Naive thymus-derived CD8-positive, alpha-beta T cell (primary cell): ENCODE data around the gene PYGB. TPM values are rescaled to one million over a fixed set of nuclear protein-coding genes. Genes with fewer than 3 reads are reported as not detected.

Experiments used
- ATAC-seq, 2 donors: fragments of 150-1000 bp; cut with Tn5 transposase in 1 of 2; sonication (Bioruptor Pico), chemical (Tn5 transposase) in 1 of 2; 1 replicate in 1 of 2; 2 replicates in 1 of 2; pipeline ENCODE4 v1.10.0; 2021; ENCODE audit warnings: mild to moderate bottlenecking in 2 of 2, moderate library complexity in 2 of 2
- POLR2A ChIA-PET: fragments of 350-600 bp; sonication (Branson Sonifier 250); formaldehyde crosslinking; loops from one replicate; lab custom pipeline; 2021; ENCODE audit warnings: antibody characterized with exemption; lab: Charles Lee
- DNase-seq, 10 donors: peaks; one replicate each; pipeline versions ENCODE4 v3.0.0 to v3.0.0-alpha.2; 2020 to 2022
- H3K27ac Mint-ChIP-seq, 10 donors: one replicate each; pipeline ENCODE4 v1.8.0; 2020 to 2022; ENCODE audit warnings: mild to moderate bottlenecking in 10 of 10, mixed read lengths in 10 of 10, moderate library complexity in 4 of 10, inconsistent platforms in 1 of 10
- H3K27me3 Mint-ChIP-seq, 5 donors: one replicate each; pipeline ENCODE4 v1.8.0; 2021 to 2022; ENCODE audit warnings: mixed read lengths in 5 of 5
- H3K36me3 Mint-ChIP-seq, 3 donors: one replicate each; pipeline ENCODE4 v1.8.0; 2020 to 2022; ENCODE audit warnings: mixed read lengths in 3 of 3, mild to moderate bottlenecking in 2 of 3, inconsistent platforms in 1 of 3
- H3K4me1 Mint-ChIP-seq, 4 donors: one replicate each; pipeline ENCODE4 v1.8.0; 2021 to 2022; ENCODE audit warnings: mixed read lengths in 4 of 4
- H3K4me3 Mint-ChIP-seq, 10 donors: one replicate each; pipeline ENCODE4 v1.8.0; 2020 to 2022; ENCODE audit warnings: mild to moderate bottlenecking in 10 of 10, mixed read lengths in 10 of 10, moderate library complexity in 6 of 10, inconsistent platforms in 1 of 10
- H3K9me3 Mint-ChIP-seq, 9 donors: one replicate each; pipeline ENCODE4 v1.8.0; 2020 to 2022; ENCODE audit warnings: mixed read lengths in 9 of 9, mild to moderate bottlenecking in 3 of 9, inconsistent platforms in 1 of 9, moderate library complexity in 1 of 9
- polyA plus RNA-seq, 3 donors: library from polyadenylated mRNA; unstranded; fragments of 300-500 nt; fragmentation: Illumina TruSeq; gene quantifications; one replicate each; pipeline ENCODE4 v1.2.3, GENCODE V29; 2021
- total RNA-seq, 8 experiments: library from RNA in 2 of 8; stranded (reverse) in 2 of 8; gene quantifications; one replicate each; pipeline ENCODE4 v1.2.3 and lab custom pipeline; 2021 to 2026

Gene PYGB
- total and polyA plus RNA-seq, 5 experiments from 2014 or later: 39.9 to 107 (median 54.4) TPM

- no peaks in the 10 kb centered on the region for H3K9me3 Mint-ChIP-seq
- peak overlapping the region in 1 of 10 donors; percentile 49 for H3K27ac Mint-ChIP-seq
- peaks cover 0 to 66% (median 4%) of the 10 kb centered on the region in 3 donors for H3K36me3 Mint-ChIP-seq
- ATAC-seq: no peak
- peaks cover 0 to 15% (median 5%) of the 10 kb centered on the region in 4 donors for H3K4me1 Mint-ChIP-seq
- H3K27me3 Mint-ChIP-seq: no peaks in the 10 kb centered on the region
- DNase-seq: peak in 1 of 10 donors; percentile 50
- POLR2A ChIA-PET: interaction anchor here (0.5 to 1.2 kb wide), 2 partner anchors 29 to 224 kb away, joined by 3 read pairs; partner anchors contain the start of gene PYGB
- no peak overlapping the region for H3K4me3 Mint-ChIP-seq
Measured at GRCh38 chr20:25277051-25277801, 29.3 kb downstream of the PYGB start.

DNA sequence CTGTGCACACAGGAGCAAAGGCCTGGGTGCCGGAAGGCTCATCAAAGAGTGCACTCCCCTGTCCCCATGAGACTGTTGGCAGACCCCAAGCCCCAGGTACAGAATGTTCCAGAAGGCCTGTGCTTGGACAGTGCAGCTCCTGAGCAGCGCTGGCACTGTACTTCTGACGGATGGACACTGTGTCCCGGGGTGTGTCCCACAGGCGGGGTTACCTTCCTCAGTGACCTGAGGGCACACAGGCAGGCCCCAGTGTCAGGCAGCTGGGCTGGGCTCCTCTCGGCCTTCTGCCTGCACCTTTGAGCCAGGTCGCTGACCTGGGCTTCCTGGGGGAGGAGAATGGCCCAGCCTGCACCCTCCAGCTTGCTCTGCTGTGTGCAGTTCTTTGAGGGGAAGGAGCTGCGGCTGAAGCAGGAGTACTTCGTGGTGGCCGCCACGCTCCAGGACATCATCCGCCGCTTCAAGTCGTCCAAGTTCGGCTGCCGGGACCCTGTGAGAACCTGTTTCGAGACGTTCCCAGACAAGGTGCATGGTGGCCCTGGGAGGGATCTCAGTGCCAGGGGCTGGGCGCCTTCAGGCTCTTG lies 30.1 kb downstream of the PYGB start:
- H3K4me3 Mint-ChIP-seq: no peak overlapping the region

DNA sequence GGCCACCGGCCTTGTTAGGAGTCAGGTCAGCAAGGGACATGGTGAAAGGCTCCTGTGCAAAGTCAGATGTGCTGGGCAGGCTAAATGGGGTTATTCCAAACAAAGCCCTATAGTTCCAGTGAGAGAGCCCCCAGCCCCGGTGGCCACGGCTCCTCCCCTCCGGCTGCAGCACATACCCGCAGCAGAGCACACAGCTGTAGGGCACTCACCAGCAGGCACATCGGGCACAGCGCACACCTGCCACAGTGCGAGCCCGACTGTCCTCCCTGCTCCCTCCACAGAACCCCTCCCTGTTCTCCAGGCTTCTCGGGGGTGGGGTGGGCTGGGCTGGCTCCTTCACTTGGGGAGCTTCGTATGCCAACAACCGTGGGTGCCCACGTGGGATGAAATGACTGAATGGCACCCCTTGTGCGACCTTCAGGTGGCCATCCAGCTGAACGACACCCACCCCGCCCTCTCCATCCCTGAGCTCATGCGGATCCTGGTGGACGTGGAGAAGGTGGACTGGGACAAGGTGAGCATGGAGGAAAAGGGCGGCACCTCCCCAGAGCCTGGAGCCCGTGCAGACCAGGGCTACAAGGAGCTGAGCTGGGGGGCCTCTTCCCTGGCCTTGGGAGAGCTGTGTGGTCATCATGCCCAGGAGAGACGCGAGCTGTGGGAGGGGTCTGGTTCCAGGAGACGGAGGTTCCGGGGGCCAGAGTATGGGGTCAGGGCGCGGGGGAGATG lies 30.9 kb downstream of the PYGB start:
- ATAC-seq (no peak), DNase-seq (peak in 1 of 10 donors; percentile 34)
- POLR2A ChIA-PET: interaction anchor here (0.6 kb wide), 1 partner anchor 19 kb away, joined by 3 read pairs; no protein-coding TSS in a partner anchor
- Mint-ChIP-seq H3K4me1 (peaks cover 2 to 21% (median 8%) of the 10 kb centered on the region in 4 donors), H3K9me3 (no peaks in the 10 kb centered on the region), H3K4me3 (no peak overlapping the region), H3K27ac (peak overlapping the region in 1 of 10 donors; percentile 11), H3K27me3 (no peaks in the 10 kb centered on the region), H3K36me3 (peaks cover 0 to 67% (median 6%) of the 10 kb centered on the region in 3 donors)

More for the DNA sequence above, 30.1 kb downstream of the PYGB start:
- H3K36me3 Mint-ChIP-seq: peaks cover 0 to 66% (median 4%) of the 10 kb centered on the region in 3 donors
- no peak for ATAC-seq
- DNase-seq: peak in 1 of 10 donors; percentile 32
- POLR2A ChIA-PET: interaction anchor here (1.2 kb wide), 1 partner anchor 30 kb away, joined by 3 read pairs; the partner anchor contains the start of gene PYGB
- no peaks in the 10 kb centered on the region for H3K27me3 Mint-ChIP-seq
- H3K9me3 Mint-ChIP-seq: no peaks in the 10 kb centered on the region
- H3K4me1 Mint-ChIP-seq: peaks cover 2 to 21% (median 8%) of the 10 kb centered on the region in 4 donors
- H3K27ac Mint-ChIP-seq: peak overlapping the region in 1 of 10 donors; percentile 44

GRCh38 chr20:25279403-25279802 lies 31.5 kb downstream of the PYGB start:
- peaks cover 2 to 21% (median 8%) of the 10 kb centered on the region in 4 donors for H3K4me1 Mint-ChIP-seq
- no peak overlapping the region for H3K4me3 Mint-ChIP-seq
- no peaks in the 10 kb centered on the region for H3K27me3 Mint-ChIP-seq
- DNase-seq (no peak), ATAC-seq (no peak)
- peak overlapping the region in 2 of 10 donors; percentile 11 to 63 for H3K27ac Mint-ChIP-seq
- POLR2A ChIA-PET: no interaction called here
- peaks cover 0 to 67% (median 5%) of the 10 kb centered on the region in 3 donors for H3K36me3 Mint-ChIP-seq
- H3K9me3 Mint-ChIP-seq: no peaks in the 10 kb centered on the region

- DNase-seq: peak in 1 of 10 donors; percentile 42
Measured at GRCh38 chr20:25280051-25280573, 32.2 kb downstream of the PYGB start.

DNA sequence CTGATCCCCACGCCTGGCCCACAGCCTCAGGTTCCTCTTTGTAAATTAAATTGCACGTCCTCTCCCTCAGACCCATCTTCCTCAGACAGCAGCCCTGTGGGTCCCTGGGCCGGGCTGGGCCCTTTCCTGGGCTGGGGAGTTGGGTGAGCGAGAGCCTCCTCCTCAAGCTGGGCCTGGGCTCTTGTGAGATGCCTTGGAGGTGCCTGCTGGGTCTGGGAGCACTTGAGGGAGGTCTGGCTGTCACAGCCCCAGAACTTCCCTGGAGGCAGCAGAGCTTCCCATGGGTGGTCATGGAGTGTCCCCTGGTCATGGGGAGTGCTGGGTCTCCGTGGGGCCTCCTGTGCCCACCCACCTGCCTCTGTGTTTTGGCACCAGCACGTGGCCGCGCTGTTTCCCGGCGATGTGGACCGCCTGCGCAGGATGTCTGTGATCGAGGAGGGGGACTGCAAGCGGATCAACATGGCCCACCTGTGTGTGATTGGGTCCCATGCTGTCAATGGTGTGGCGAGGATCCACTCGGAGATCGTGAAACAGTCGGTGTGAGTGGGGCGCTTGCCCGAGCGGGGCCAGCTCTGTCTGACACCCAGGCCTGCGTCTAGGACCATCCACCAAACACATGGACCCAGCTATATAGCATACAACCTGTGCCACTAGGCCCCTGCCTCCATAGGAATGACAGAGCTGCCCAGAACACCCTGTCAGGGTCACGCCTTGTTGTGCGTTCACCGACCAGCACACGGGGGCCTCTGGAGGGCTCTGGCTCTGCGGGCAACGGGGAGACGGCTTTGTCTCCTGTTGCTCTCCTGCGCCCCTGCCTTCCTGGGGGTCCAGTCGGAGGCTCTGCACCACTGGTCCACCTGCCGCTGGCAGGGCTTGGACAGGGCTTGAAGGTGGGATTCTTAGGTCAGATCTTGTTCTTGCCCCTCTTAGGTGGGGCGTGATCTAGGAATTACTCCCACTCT lies 33.0 kb downstream of the PYGB start:
- H3K4me1 Mint-ChIP-seq: peaks cover 2 to 19% (median 6%) of the 10 kb centered on the region in 4 donors
- H3K27me3 Mint-ChIP-seq: no peaks in the 10 kb centered on the region
- peaks cover 0 to 66% (median 5%) of the 10 kb centered on the region in 3 donors for H3K36me3 Mint-ChIP-seq
- POLR2A ChIA-PET: no interaction called here
- H3K27ac Mint-ChIP-seq: peak overlapping the region in 2 of 10 donors; percentile 22 to 47
- H3K9me3 Mint-ChIP-seq: no peaks in the 10 kb centered on the region
- no peak for ATAC-seq
- DNase-seq: peak in 1 of 10 donors; percentile 19
- peak overlapping the region in 1 of 10 donors; percentile 22 for H3K4me3 Mint-ChIP-seq

More at GRCh38 chr20:25280051-25280573, 32.2 kb downstream of the PYGB start:
- Mint-ChIP-seq H3K36me3 (peaks cover 0 to 66% (median 5%) of the 10 kb centered on the region in 3 donors), H3K4me3 (no peak overlapping the region), H3K9me3 (no peaks in the 10 kb centered on the region), H3K4me1 (peaks cover 2 to 21% (median 8%) of the 10 kb centered on the region in 4 donors), H3K27me3 (no peaks in the 10 kb centered on the region), H3K27ac (no peak overlapping the region)
- POLR2A ChIA-PET: no interaction called here
- ATAC-seq: no peak

GRCh38 chr20:25281541-25281991 lies 33.7 kb downstream of the PYGB start:
- POLR2A ChIA-PET: no interaction called here

DNA sequence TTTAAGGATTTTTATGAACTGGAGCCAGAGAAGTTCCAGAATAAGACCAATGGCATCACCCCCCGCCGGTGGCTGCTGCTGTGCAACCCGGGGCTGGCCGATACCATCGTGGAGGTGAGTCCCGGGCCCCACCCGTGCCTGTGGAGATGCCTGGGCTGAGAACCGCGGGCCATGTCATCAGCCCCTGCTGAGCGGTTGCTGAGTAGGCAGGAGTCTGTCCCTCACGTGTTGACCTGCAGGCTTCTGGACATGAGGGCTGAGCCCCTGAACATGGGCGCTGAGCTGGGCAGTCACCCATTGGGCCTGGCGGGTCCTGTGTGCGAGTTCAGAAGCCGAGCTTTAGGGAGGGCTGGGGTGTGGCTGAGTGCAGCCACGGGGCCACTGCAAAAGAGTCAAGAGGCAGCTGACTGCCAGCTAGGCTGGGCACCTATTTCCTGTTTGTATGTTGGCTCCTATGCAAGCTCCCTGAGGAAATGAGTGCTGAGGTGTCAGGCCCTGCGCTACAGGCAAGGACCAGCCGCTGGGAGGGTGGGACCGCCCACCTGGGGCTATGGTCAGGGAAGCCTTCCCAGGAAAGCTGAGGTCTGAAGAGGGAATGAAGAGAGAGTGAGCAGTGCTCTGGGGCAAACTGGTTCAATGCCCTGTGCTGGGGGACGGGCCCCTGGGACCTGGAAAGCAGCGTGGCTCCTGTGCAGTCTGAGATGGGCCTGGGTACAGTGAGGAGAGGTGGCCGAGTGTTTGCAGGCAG lies 34.3 kb downstream of the PYGB start:
- Mint-ChIP-seq H3K4me3 (peak overlapping the region in 1 of 10 donors; percentile 48), H3K4me1 (peaks cover 2 to 19% (median 6%) of the 10 kb centered on the region in 4 donors), H3K9me3 (no peaks in the 10 kb centered on the region), H3K27me3 (no peaks in the 10 kb centered on the region), H3K27ac (peak overlapping the region in 9 of 10 donors; percentile 46 to 93 (median 89)), H3K36me3 (peaks cover 0 to 70% (median 7%) of the 10 kb centered on the region in 3 donors)
- POLR2A ChIA-PET: no interaction called here
- DNase-seq (peak in 1 of 10 donors; percentile 53), ATAC-seq (no peak)

More at GRCh38 chr20:25281541-25281991, 33.7 kb downstream of the PYGB start:
- H3K36me3 Mint-ChIP-seq: peaks cover 0 to 68% (median 5%) of the 10 kb centered on the region in 3 donors
- H3K4me1 Mint-ChIP-seq: peaks cover 2 to 19% (median 6%) of the 10 kb centered on the region in 4 donors
- ATAC-seq (no peak), DNase-seq (peak in 3 of 10 donors; percentile 12 to 52 (median 18))
- peak overlapping the region in 3 of 10 donors; percentile 28 to 93 (median 89) for H3K27ac Mint-ChIP-seq
- peak overlapping the region in 1 of 10 donors; percentile 45 for H3K4me3 Mint-ChIP-seq
- H3K9me3 Mint-ChIP-seq: no peaks in the 10 kb centered on the region
- no peaks in the 10 kb centered on the region for H3K27me3 Mint-ChIP-seq

- Mint-ChIP-seq H3K27me3 (no peaks in the 10 kb centered on the region), H3K36me3 (peaks cover 0 to 69% (median 7%) of the 10 kb centered on the region in 3 donors), H3K4me3 (peak overlapping the region in 1 of 10 donors; percentile 22), H3K9me3 (no peaks in the 10 kb centered on the region), H3K27ac (peak overlapping the region in 9 of 10 donors; percentile 46 to 92 (median 86)), H3K4me1 (peaks cover 2 to 19% (median 6%) of the 10 kb centered on the region in 4 donors)
- POLR2A ChIA-PET: no interaction called here
- ATAC-seq (no peak), DNase-seq (no peak)
Measured at GRCh38 chr20:25282796-25283195, 34.9 kb downstream of the PYGB start.

- POLR2A ChIA-PET: no interaction called here
- ATAC-seq (no peak), DNase-seq (peak in 1 of 10 donors; percentile 59)
- H3K9me3 Mint-ChIP-seq: no peaks in the 10 kb centered on the region
- H3K4me1 Mint-ChIP-seq: peaks cover 2 to 19% (median 6%) of the 10 kb centered on the region in 4 donors
- no peak overlapping the region for H3K4me3 Mint-ChIP-seq
- H3K27me3 Mint-ChIP-seq: no peaks in the 10 kb centered on the region
- H3K36me3 Mint-ChIP-seq: peaks cover 0 to 69% (median 7%) of the 10 kb centered on the region in 3 donors
- peak overlapping the region in 3 of 10 donors; percentile 37 to 44 (median 43) for H3K27ac Mint-ChIP-seq
Measured at GRCh38 chr20:25283221-25283951, 35.5 kb downstream of the PYGB start.
